PC-3 (cell line): ENCODE data around the gene NCDN.

Source experiments
- EZH2 ChIP-seq: fragments of 300-600 bp; sonication (generic); IDR thresholded peaks from one replicate; pipeline ENCODE4 v1.6.1; 2017; ENCODE audit warnings: antibody characterized with exemption, mild to moderate bottlenecking, low read length; ENCODE audit not compliant: unreplicated experiment
- EZH2phosphoT487 ChIP-seq: fragments of 300-600 bp; sonication (generic); IDR thresholded peaks from 2 replicates; pipeline ENCODE4 v1.6.1; 2018; ENCODE audit warnings: mild to moderate bottlenecking, antibody characterized with exemption, low read length, borderline replicate concordance
- TF ChIP-seq, protein P1 (sequence below): fragments of 300-600 bp; sonication (generic); conservative IDR thresholded peaks from 2 replicates; pipeline ENCODE4 v1.5.1; 2017; ENCODE audit warnings: antibody characterized with exemption, low read depth, mild to moderate bottlenecking, low read length

DNA sequence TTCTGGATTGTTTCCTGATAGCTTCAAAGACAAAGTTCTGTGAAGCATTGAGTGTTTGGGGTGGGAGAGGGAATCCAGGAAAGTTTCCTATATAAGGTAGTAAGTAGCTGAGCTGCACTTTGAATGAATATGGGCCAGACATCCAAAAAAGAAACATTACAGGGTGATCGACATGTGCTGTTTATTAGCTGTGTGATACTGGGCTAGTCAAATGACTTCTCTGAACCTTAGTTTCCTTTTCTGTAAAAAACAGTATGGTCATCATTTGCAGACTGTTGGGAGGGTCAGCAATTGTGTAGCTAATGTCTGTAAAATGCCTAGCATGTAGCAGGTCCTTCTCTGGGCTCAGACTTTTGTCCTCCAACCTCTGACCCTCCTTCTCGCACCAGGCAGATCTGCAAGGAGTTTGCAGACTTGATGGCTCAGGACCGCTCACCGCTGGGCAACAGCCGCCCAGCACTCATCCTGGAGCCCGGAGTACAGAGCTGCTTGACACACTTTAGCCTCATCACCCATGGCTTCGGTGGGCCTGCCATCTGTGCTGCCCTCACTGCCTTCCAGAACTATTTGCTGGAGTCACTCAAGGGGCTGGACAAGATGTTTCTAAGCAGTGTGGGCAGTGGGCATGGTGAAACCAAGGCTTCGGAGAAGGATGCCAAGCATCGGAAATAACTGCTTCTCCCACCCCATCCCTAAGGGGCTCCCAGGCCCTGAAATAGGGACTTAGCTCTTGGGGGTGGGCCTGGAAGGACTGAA is 36.6 kb downstream of the NCDN start:
- TF ChIP-seq, protein P1, sequence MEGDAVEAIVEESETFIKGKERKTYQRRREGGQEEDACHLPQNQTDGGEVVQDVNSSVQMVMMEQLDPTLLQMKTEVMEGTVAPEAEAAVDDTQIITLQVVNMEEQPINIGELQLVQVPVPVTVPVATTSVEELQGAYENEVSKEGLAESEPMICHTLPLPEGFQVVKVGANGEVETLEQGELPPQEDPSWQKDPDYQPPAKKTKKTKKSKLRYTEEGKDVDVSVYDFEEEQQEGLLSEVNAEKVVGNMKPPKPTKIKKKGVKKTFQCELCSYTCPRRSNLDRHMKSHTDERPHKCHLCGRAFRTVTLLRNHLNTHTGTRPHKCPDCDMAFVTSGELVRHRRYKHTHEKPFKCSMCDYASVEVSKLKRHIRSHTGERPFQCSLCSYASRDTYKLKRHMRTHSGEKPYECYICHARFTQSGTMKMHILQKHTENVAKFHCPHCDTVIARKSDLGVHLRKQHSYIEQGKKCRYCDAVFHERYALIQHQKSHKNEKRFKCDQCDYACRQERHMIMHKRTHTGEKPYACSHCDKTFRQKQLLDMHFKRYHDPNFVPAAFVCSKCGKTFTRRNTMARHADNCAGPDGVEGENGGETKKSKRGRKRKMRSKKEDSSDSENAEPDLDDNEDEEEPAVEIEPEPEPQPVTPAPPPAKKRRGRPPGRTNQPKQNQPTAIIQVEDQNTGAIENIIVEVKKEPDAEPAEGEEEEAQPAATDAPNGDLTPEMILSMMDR = no peak
- TF ChIP-seq EZH2 = no peak
- no peak for TF ChIP-seq EZH2phosphoT487
